Measurements from ENCODE around the gene CRB2. TPM values are rescaled to one million over a fixed set of nuclear protein-coding genes. Genes with fewer than 3 reads are reported as not detected.

CRB2 gene
- total RNA-seq, 2 experiments from 2014 or later: 0.09 TPM; not detected in 1

DNA sequence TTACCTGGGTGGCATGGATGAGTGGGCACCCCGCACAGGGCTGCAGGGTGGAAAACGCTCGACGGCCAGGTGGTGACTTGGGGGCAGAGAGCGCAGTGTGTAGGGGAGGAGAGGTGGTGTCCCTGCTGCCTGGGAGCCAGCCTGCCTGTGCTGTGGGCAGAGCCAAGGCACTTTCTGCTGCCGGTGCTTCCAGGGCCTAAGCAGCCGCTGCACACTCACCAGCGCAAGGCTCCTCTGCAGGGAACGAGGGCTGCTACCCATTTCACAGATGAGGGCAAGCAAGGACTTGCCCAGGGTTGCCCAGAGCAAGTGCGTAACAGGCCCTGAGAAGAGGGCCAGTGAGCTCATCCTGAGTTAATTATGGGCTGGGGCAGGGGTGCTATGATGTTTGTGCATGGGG is 62.5 kb downstream of the CRB2 start:
- Mint-ChIP-seq H3K27ac (no peak overlapping the region), H3K36me3 (ENCODE audit: low read depth) (peaks cover 3% of the 10 kb centered on the region), H3K4me3 (no peak overlapping the region), H3K4me1 (ENCODE audit: low read depth) (no peaks in the 10 kb centered on the region), H3K27me3 (no peaks in the 10 kb centered on the region), H3K9me3 (no peaks in the 10 kb centered on the region)
- TF ChIP-seq, protein P1, sequence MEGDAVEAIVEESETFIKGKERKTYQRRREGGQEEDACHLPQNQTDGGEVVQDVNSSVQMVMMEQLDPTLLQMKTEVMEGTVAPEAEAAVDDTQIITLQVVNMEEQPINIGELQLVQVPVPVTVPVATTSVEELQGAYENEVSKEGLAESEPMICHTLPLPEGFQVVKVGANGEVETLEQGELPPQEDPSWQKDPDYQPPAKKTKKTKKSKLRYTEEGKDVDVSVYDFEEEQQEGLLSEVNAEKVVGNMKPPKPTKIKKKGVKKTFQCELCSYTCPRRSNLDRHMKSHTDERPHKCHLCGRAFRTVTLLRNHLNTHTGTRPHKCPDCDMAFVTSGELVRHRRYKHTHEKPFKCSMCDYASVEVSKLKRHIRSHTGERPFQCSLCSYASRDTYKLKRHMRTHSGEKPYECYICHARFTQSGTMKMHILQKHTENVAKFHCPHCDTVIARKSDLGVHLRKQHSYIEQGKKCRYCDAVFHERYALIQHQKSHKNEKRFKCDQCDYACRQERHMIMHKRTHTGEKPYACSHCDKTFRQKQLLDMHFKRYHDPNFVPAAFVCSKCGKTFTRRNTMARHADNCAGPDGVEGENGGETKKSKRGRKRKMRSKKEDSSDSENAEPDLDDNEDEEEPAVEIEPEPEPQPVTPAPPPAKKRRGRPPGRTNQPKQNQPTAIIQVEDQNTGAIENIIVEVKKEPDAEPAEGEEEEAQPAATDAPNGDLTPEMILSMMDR (IDR thresholded peaks at IDR 0.05): no peak
- intact Hi-C loops (cut with micrococcal nuclease): no loop called here
- DNase-seq: no peak
- ChIA-PET POLR2A (no interaction called here), CTCF (no interaction called here)
- no peak for ATAC-seq

DNA sequence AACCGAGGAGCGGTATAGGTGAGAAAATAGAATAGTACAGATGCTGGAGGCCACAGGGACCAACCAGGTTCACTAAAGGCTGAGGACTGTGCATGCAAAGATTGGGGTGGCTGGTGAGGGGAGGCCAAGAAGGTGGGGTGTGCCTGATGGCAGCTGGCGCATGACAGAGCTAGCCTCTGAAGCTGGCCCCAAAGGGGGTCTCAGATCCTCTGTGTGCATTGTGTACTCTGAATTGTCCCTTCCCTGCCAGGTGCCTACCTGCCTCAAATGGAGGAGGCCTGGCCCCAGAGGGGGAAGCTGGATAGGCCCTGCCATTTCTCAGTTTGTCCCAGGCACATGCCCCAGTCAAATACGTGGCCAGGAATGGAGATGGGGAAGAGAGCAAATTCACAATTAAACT is 63.1 kb downstream of the CRB2 start:
- Mint-ChIP-seq H3K4me1 (ENCODE audit: low read depth) (no peaks in the 10 kb centered on the region), H3K9me3 (no peaks in the 10 kb centered on the region), H3K27me3 (no peaks in the 10 kb centered on the region), H3K36me3 (ENCODE audit: low read depth) (peaks cover 3% of the 10 kb centered on the region), H3K4me3 (no peak overlapping the region), H3K27ac (no peak overlapping the region)
- POLR2A ChIA-PET: no interaction called here
- CTCF ChIA-PET: no interaction called here
- DNase-seq (no peak), ATAC-seq (no peak)
- intact Hi-C loops (cut with micrococcal nuclease): no loop called here
- TF ChIP-seq, protein P1 (IDR thresholded peaks at IDR 0.05): no peak

DNA sequence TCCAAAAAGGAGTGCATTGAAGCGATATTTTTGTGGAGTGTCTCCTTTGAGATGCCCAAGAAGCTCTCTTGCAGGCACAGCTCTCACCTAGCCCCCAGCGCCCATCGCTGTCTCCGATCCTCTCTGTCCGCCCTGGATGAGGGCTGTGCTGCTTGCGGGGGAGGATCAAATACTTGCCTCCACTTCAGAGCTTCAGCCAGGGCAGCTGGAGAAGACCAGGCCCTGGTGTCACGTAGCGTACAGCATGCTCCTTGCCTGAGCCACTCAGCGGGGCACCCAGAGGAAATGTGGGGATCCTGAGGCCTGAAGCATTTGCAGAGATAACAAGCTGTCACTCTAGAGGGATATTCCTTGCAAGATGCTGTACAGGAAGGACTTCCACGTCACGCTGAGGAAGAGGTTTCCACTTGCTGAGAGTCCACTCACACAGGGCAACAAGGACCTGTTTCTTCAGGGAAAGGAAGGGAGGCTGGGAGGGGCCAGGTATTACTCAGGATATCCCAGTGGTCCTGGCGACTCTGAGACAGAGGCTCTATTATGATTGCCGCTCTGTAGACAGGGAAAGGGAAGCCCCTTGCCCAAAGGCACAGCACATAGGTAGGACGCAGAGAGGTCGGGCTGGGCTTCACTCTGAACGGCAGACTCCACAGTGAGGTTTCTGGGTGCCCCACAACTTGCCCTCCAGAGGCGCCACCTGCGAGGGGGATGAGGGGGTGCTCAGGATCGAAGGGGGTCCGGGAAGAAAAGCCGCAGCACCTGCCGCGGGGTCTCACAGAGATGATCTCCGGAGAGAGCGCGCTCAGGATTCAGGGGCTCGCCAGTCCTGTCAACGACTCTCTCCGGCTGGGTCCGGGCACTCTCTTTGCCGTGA is 64.0 kb downstream of the CRB2 start:
- POLR2A ChIA-PET: no interaction called here

DNA sequence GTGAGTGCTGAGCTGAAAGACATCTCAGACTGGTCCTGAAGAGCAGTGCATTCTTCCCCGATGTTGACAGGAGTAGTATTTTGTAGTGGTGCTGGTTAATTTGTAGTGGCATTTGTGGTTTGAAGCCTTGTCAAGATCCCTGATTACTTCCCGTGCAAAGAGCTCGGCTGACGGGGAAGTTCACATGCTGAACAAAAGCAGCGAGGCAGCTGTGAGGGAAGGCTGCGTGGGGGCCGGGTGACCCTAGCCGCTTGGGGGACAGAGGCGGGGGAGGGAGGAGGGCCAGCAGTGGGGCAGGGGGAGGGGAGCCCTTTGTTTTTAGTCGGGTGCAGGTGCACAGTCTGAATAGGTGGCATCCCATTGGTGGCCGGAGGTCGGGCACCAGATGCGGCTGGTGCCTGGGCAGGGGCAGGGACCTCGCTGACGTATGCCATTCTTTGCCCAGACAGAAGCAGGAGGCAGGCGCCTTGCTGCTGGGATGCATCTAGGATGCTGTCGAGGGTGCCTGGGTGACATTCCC is 64.7 kb downstream of the CRB2 start:
- H3K27me3 Mint-ChIP-seq: no peaks in the 10 kb centered on the region
- TF ChIP-seq, protein P1 (IDR thresholded peaks at IDR 0.05): no peak
- H3K9me3 Mint-ChIP-seq: no peaks in the 10 kb centered on the region
- DNase-seq (no peak), ATAC-seq (no peak)
- H3K36me3 Mint-ChIP-seq (ENCODE audit: low read depth): peaks cover 3% of the 10 kb centered on the region
- H3K4me1 Mint-ChIP-seq (ENCODE audit: low read depth): no peaks in the 10 kb centered on the region
- H3K27ac Mint-ChIP-seq: no peak overlapping the region
- POLR2A ChIA-PET: no interaction called here
- CTCF ChIA-PET: no interaction called here
- no peak overlapping the region for H3K4me3 Mint-ChIP-seq
- intact Hi-C loops (cut with micrococcal nuclease): no loop called here

More for the DNA sequence above, 64.0 kb downstream of the CRB2 start:
- ATAC-seq (no peak), DNase-seq (no peak)
- CTCF ChIA-PET: no interaction called here
- no peaks in the 10 kb centered on the region for H3K4me1 Mint-ChIP-seq (ENCODE audit: low read depth)
- intact Hi-C loops (cut with micrococcal nuclease): no loop called here
- no peak overlapping the region for H3K4me3 Mint-ChIP-seq
- TF ChIP-seq, protein P1 (IDR thresholded peaks at IDR 0.05): no peak
- H3K36me3 Mint-ChIP-seq (ENCODE audit: low read depth): peaks cover 3% of the 10 kb centered on the region
- no peaks in the 10 kb centered on the region for H3K27me3 Mint-ChIP-seq
- H3K27ac Mint-ChIP-seq: no peak overlapping the region
- no peaks in the 10 kb centered on the region for H3K9me3 Mint-ChIP-seq

DNA sequence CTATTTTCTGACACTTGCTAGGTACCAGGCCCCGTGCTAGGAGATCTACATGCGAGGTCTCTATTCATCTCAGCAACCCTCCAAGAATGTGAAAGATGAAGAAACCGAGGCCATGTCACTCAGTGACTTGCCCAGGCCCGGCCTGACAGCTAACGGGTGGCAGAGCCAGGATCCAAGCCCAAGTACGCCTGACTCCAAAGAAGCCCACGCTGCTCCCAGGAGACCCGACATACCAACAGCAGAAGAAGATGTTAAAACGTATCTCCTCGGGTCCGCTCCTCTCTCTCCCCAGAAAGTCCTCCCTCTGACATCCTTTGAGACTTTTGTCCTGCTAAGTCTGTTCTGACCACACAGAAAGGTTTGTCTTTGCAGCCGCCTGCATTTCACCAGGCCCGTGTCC is 65.2 kb downstream of the CRB2 start:
- Mint-ChIP-seq H3K4me3 (no peak overlapping the region), H3K27ac (no peak overlapping the region), H3K36me3 (ENCODE audit: low read depth) (peaks cover 3% of the 10 kb centered on the region), H3K9me3 (no peaks in the 10 kb centered on the region), H3K27me3 (no peaks in the 10 kb centered on the region), H3K4me1 (ENCODE audit: low read depth) (no peaks in the 10 kb centered on the region)
- no peak for DNase-seq
- intact Hi-C loops (cut with micrococcal nuclease): no loop called here
- CTCF ChIA-PET: no interaction called here
- ATAC-seq: no peak
- TF ChIP-seq, protein P1 (IDR thresholded peaks at IDR 0.05): no peak
- POLR2A ChIA-PET: no interaction called here
